NCI-H2107 treated with DMSO at 0.1 percent for 48 hours (cell line): ENCODE results near the gene PLXNC1.
"Not testable (repeated sequence)": the region's sequence is repeated elsewhere in the genome, so short reads cannot be mapped to it uniquely, and the experiment has no call there.

ENCODE experiments used
- DNase-seq: peaks from one replicate; lab custom pipeline; 2025; ENCODE audit not compliant: unreplicated experiment; lab: John Stamatoyannopoulos, UW

PLXNC1 gene

GRCh38 chr12:94286583-94287244 is 138.3 kb downstream of the PLXNC1 start:
- no peak for DNase-seq

DNA sequence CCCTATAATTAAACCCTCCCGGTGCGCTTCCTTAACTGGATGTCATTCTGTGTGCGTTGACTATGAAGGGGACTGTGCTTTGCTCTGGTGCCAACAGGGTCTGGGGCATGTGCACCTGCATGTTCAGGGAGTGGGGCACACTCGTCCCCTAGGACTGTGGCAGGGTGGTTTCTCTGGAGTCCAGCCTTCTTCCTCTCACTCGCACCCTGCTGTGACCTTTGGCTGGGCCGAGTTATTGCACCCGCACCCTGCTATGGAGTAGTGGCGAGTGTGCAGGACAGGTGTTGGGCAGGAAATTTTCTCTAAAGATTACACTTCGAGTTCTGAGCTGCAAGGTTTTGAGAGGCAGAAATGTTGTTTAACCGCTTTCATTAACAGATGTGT is 138.9 kb downstream of the PLXNC1 start:
- no peak for DNase-seq

DNA sequence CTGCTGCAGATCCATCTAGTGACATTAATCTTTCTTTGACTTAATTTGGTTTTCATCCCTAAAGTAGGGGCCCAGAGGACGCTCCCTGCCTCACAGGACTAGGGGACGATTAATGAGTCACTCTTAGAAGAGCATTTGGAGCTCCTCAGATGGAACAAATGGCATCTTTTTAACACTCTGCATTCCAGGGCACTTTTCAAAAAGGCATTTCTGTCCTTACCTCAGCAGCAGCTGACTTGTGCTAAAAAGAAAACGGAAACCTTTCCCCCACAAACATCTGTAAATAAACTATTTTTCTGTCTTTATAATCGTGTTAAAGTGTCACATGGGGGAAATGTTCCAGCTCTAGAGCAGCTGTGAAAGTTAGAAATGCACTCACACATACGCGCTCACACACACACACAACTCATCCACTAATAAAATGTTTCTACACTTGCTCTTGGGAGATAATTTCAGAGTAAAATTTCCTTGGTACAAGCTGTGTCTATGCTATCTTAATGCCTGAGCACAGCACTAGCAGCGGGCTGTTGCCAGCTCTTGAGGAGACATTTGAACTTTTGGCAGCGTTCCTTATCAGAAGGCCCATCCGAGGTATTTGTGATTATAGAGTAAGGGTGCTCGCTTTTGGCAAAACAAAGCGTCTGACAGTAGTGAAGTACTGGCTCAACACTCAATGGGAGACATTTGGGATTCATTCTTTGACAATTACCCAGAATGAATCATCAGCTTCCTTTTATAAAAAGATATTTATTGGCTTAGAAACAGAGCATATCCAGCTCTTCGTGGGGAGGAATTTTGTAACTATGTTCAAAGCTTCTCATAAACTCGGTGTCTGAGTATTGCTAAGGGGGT is 141.3 kb downstream of the PLXNC1 start:
- no peak for DNase-seq

- no peak for DNase-seq
Observed at GRCh38 chr12:94290353-94290752, 142.0 kb downstream of the PLXNC1 start.

DNA sequence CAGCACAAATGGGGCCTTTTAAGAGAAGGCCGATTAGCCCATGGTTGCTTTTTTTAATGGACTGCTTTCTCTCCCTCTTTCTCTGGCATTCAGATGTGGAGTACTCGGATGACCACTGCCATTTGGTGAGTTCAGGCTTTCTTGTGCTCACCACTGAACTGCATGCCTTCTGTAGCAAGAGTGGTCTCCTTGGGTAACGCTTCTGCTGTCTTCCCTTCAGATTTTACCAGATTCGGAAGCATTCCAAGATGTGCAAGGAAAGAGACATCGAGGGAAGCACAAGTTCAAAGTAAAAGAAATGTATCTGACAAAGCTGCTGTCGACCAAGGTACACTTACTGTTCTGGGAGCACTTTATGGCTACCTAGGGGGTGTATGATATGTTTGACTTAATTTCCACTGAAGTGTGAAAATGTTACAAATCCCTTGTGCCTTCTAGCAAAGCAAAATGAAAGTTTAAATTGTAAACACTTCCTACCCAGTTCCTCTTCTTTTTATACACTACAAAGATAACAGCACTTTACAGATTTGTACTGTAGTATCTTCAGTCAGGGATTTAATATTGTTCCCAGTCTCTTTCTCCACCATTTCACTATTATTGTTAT is 148.8 kb downstream of the PLXNC1 start:
- DNase-seq: no peak

GRCh38 chr12:94297876-94298505 is 149.6 kb downstream of the PLXNC1 start:
- DNase-seq: no peak

- DNase-seq: no peak
Observed at GRCh38 chr12:94299846-94300245, 151.5 kb downstream of the PLXNC1 start.

DNA sequence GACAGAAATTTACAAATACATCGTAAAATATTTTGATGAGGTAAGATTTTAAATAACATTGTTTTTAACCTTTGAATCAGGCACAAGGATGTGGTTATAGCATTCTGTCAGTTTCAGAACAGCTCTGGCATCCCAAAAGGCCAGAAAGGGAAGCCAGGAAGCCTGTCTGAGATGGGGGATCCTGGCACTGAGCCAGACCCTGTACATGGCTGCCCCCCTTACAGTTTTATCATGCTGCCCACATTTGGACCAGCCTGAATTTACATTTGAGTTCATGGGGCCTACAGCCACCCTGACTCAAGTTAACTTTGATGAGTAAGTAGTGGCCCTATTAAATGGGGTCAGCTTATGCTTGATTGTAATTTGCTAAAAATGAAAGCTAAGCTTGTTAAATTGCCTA is 155.6 kb downstream of the PLXNC1 start:
- no peak for DNase-seq

- no peak for DNase-seq
Observed at GRCh38 chr12:94304566-94305061, 156.2 kb downstream of the PLXNC1 start.

GRCh38 chr12:94305130-94305957 is 157.0 kb downstream of the PLXNC1 start:
- peak; percentile 57 for DNase-seq

GRCh38 chr12:94308612-94309011 is 160.2 kb downstream of the PLXNC1 start:
- DNase-seq: no peak

GRCh38 chr12:94309373-94309772 is 161.0 kb downstream of the PLXNC1 start:
- DNase-seq: no peak

GRCh38 chr12:94312378-94312777 is 164.0 kb downstream of the PLXNC1 start:
- DNase-seq: no peak

GRCh38 chr12:94316600-94316999 is 168.2 kb downstream of the PLXNC1 start:
- DNase-seq: not testable (repeated sequence)

DNA sequence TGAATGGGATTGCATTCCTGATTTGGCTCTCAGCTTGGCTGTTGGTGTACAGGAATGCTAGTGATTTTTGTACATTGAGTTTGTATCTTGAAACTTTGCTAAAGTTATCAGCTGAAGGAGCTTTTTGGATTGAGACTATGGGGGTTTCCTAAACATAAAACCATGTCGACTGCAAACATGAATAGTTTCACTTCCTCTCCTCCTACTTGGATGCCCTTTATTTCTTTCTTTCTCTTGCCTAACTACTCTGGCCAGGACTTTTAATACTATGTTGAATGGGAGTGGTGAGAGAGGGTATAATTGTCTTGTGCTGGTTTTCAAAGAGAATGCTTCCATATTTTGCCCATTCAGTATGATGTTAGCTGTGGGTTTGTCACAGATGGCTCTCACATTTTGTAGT is 169.8 kb downstream of the PLXNC1 start:
- DNase-seq: no peak

DNA sequence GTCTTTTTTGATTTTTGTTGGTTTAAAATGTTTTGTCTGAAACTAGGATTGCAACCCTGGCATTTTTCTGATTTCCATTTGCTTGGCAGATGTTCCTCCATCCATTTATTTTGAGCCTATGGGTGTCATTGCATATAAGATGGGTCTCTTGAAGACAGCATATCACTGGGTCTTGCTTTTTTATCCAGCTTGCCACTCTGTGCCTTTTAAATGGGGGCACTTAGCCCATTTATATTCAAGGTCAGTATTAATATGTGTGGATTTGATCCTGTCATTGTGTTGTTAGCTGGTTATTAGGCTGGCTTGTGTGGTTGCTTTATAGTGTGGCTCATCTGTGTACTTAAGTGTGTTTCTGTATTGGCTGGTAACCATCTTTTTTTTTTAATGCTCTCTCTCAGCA is 171.7 kb downstream of the PLXNC1 start:
- DNase-seq: no peak

DNA sequence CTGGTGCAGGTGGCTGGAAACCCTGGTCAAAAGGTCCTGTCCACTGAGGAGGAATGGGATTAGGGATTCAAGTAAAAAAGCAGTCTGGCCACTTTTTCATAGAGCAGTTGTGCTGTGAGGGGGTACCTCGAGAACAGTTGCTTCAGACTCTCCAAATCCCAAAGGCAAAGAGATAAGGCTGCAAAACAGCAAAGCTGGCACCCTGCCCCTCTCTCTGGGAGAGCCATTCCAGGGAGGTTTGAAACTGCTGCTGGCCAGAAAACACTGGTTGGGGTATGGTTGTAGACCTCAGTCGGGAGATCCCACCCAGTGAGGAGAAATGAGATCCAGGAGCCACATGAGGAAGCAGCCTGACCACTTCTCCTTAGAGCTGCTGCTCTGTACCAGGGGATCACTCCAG is 174.0 kb downstream of the PLXNC1 start:
- DNase-seq: no peak

GRCh38 chr12:94326234-94326633 is 177.9 kb downstream of the PLXNC1 start:
- DNase-seq: no peak

GRCh38 chr12:94326727-94327126 is 178.3 kb downstream of the PLXNC1 start:
- no peak for DNase-seq

GRCh38 chr12:94327809-94328208 is 179.4 kb downstream of the PLXNC1 start:
- DNase-seq: no peak

- DNase-seq: no peak
Observed at GRCh38 chr12:94329366-94329765, 181.0 kb downstream of the PLXNC1 start.
